ENCODE results near the gene GPRIN3.

Gene GPRIN3

GRCh38 chr4:89296399-89296798 is 11.2 kb downstream of the GPRIN3 start:
- TF ChIP-seq CTCF (IDR thresholded peaks at IDR 0.05; ENCODE audit: low read depth, low read length, missing control alignments) = no peak
- no peak for DNase-seq (ENCODE audit: low read depth)
- H3K4me3 ChIP-seq (ENCODE audit: low read depth, low read length) = no peak overlapping the region

- DNase-seq (ENCODE audit: low read depth) = no peak
- no peak for TF ChIP-seq CTCF (IDR thresholded peaks at IDR 0.05; ENCODE audit: low read depth, low read length, missing control alignments)
- no peak overlapping the region for H3K4me3 ChIP-seq (ENCODE audit: low read depth, low read length)
These were observed 12.1 kb downstream of the GPRIN3 start for GRCh38 chr4:89295415-89295927.

GRCh38 chr4:89294573-89295269 is 12.9 kb downstream of the GPRIN3 start:
- no peak for TF ChIP-seq CTCF (IDR thresholded peaks at IDR 0.05; ENCODE audit: low read depth, low read length, missing control alignments)
- DNase-seq (ENCODE audit: low read depth) = no peak
- no peak overlapping the region for H3K4me3 ChIP-seq (ENCODE audit: low read depth, low read length)

GRCh38 chr4:89293299-89293698 is 14.3 kb downstream of the GPRIN3 start:
- no peak overlapping the region for H3K4me3 ChIP-seq (ENCODE audit: low read depth, low read length)
- no peak for DNase-seq (ENCODE audit: low read depth)
- TF ChIP-seq CTCF (IDR thresholded peaks at IDR 0.05; ENCODE audit: low read depth, low read length, missing control alignments) = no peak

- TF ChIP-seq CTCF (IDR thresholded peaks at IDR 0.05; ENCODE audit: low read depth, low read length, missing control alignments) = no peak
- no peak for DNase-seq (ENCODE audit: low read depth)
- H3K4me3 ChIP-seq (ENCODE audit: low read depth, low read length) = no peak overlapping the region
These were observed 16.7 kb downstream of the GPRIN3 start for GRCh38 chr4:89290727-89291516.

GRCh38 chr4:89289312-89289711 is 18.3 kb downstream of the GPRIN3 start:
- TF ChIP-seq CTCF (IDR thresholded peaks at IDR 0.05; ENCODE audit: low read depth, low read length, missing control alignments) = no peak
- no peak overlapping the region for H3K4me3 ChIP-seq (ENCODE audit: low read depth, low read length)
- DNase-seq (ENCODE audit: low read depth) = no peak
